ENCODE measurements around the gene SNRNP70.
"Not testable (repeated sequence)": the region's sequence is repeated elsewhere in the genome, so short reads cannot be mapped to it uniquely, and the experiment has no call there.

SNRNP70 gene

GRCh38 chr19:49070416-49070815 is 14.8 kb upstream of the SNRNP70 start:
- H3K27me3 ChIP-seq (ENCODE audit: control insufficient read depth, insufficient read depth, low read length): peaks cover 5% of the 10 kb centered on the region
- no peaks in the 10 kb centered on the region for H3K79me2 ChIP-seq
- H2AFZ ChIP-seq: no peak overlapping the region
- no peak overlapping the region for H3K9ac ChIP-seq
- no peak overlapping the region for H3K4me2 ChIP-seq (ENCODE audit: low read length)
- H3K27ac ChIP-seq: no peak overlapping the region
- no peaks in the 10 kb centered on the region for H3K9me3 ChIP-seq (ENCODE audit: control insufficient read depth, low read length)
- no peak for TF ChIP-seq CTCF (IDR thresholded peaks at IDR 0.05)
- H3K36me3 ChIP-seq (ENCODE audit: control insufficient read depth, insufficient read depth, low read length): no peaks in the 10 kb centered on the region
- no peak overlapping the region for H3K4me3 ChIP-seq (ENCODE audit: low read depth, low read length)
- H3K4me1 ChIP-seq: no peaks in the 10 kb centered on the region

- Histone ChIP-seq H3K4me2 (ENCODE audit: low read length) (no peak overlapping the region), H3K36me3 (ENCODE audit: control insufficient read depth, insufficient read depth, low read length) (no peaks in the 10 kb centered on the region), H2AFZ (no peak overlapping the region), H3K79me2 (no peaks in the 10 kb centered on the region), H3K9ac (no peak overlapping the region), H3K4me3 (ENCODE audit: low read depth, low read length) (no peak overlapping the region), H3K27ac (no peak overlapping the region), H3K9me3 (ENCODE audit: control insufficient read depth, low read length) (no peaks in the 10 kb centered on the region), H3K27me3 (ENCODE audit: control insufficient read depth, insufficient read depth, low read length) (peaks cover 5% of the 10 kb centered on the region), H3K4me1 (no peaks in the 10 kb centered on the region)
- TF ChIP-seq CTCF (IDR thresholded peaks at IDR 0.05): no peak
These were observed 13.2 kb upstream of the SNRNP70 start for GRCh38 chr19:49071860-49072547.

- H3K4me1 ChIP-seq: no peaks in the 10 kb centered on the region
- no peak overlapping the region for H2AFZ ChIP-seq
- H3K36me3 ChIP-seq (ENCODE audit: control insufficient read depth, insufficient read depth, low read length): no peaks in the 10 kb centered on the region
- no peaks in the 10 kb centered on the region for H3K79me2 ChIP-seq
- no peak overlapping the region for H3K9ac ChIP-seq
- H3K9me3 ChIP-seq (ENCODE audit: control insufficient read depth, low read length): no peaks in the 10 kb centered on the region
- no peak overlapping the region for H3K4me2 ChIP-seq (ENCODE audit: low read length)
- TF ChIP-seq CTCF (IDR thresholded peaks at IDR 0.05): no peak
- H3K27ac ChIP-seq: no peak overlapping the region
- no peak overlapping the region for H3K4me3 ChIP-seq (ENCODE audit: low read depth, low read length)
- peaks cover 5% of the 10 kb centered on the region for H3K27me3 ChIP-seq (ENCODE audit: control insufficient read depth, insufficient read depth, low read length)
These were observed 11.5 kb upstream of the SNRNP70 start for GRCh38 chr19:49073514-49074378.

- not testable (repeated sequence) for H3K9me3 ChIP-seq (ENCODE audit: control insufficient read depth, low read length); H3K9ac ChIP-seq; H3K27ac ChIP-seq; H3K4me1 ChIP-seq; H2AFZ ChIP-seq; H3K36me3 ChIP-seq (ENCODE audit: control insufficient read depth, insufficient read depth, low read length); H3K79me2 ChIP-seq; H3K4me2 ChIP-seq (ENCODE audit: low read length); H3K4me3 ChIP-seq (ENCODE audit: low read depth, low read length); H3K27me3 ChIP-seq (ENCODE audit: control insufficient read depth, insufficient read depth, low read length)
- peak; percentile 73 for TF ChIP-seq CTCF (IDR thresholded peaks at IDR 0.05)
These were observed 10.4 kb upstream of the SNRNP70 start for GRCh38 chr19:49074869-49075268.

All from parathyroid adenoma (tissue), 2 donors.